ENCODE results near the gene NTM.
A peak's percentile ranks its signal among the peaks of the same experiment; 100 is the strongest.

NTM gene

GRCh38 chr11:131511794-131512193 lies 141.4 kb downstream of the NTM start:
- Histone ChIP-seq H2BK15ac (replicated peaks; ENCODE audit: low read depth) (no peak overlapping the region), H4K8ac (ENCODE audit: low read depth, low read length) (no peak overlapping the region), H3K36me3 (ENCODE audit: control insufficient read depth, insufficient read depth, low read length) (no peaks in the 10 kb centered on the region), H2BK5ac (ENCODE audit: low read length) (no peak overlapping the region), H3K56ac (ENCODE audit: low read length) (no peak overlapping the region), H3K4me1 (ENCODE audit: control insufficient read depth, low read depth, low read length) (no peaks in the 10 kb centered on the region), H3K4ac (ENCODE audit: low read depth, low read length) (no peak overlapping the region), H3K27me3 (ENCODE audit: insufficient read depth, low read length, poor library complexity) (no peaks in the 10 kb centered on the region), H3K27ac (ENCODE audit: low read depth, low read length) (no peak overlapping the region), H3K79me1 (ENCODE audit: low read length) (no peaks in the 10 kb centered on the region), H3K23ac (ENCODE audit: low read length) (no peak overlapping the region), H3K18ac (ENCODE audit: low read length) (no peak overlapping the region), H2BK120ac (ENCODE audit: low read depth, low read length) (no peak overlapping the region), H3K4me2 (ENCODE audit: low read length) (no peak overlapping the region), H3K9ac (ENCODE audit: low read length) (no peak overlapping the region), H2AK5ac (ENCODE audit: low read length) (no peak overlapping the region), H3K4me3 (ENCODE audit: low read length) (no peak overlapping the region), H4K5ac (ENCODE audit: low read length) (no peak overlapping the region), H3K79me2 (ENCODE audit: control insufficient read depth, insufficient read depth, low read length) (no peaks in the 10 kb centered on the region)
- WGBS (ENCODE audit: extremely low coverage, insufficient coverage, low lambda C conversion rate) = no CpG with 5 or more reads among the region's 9 CpGs
- peak; percentile 72 for DNase-seq

- H3K4me1 ChIP-seq (ENCODE audit: control insufficient read depth, low read depth, low read length) = no peaks in the 10 kb centered on the region
- H3K36me3 ChIP-seq (ENCODE audit: control insufficient read depth, insufficient read depth, low read length) = no peaks in the 10 kb centered on the region
- no peak overlapping the region for H3K18ac ChIP-seq (ENCODE audit: low read length)
These were observed 141.8 kb downstream of the NTM start for GRCh38 chr11:131512228-131512627.

GRCh38 chr11:131514062-131514461 lies 143.6 kb downstream of the NTM start:
- Histone ChIP-seq H3K4me1 (ENCODE audit: control insufficient read depth, low read depth, low read length) (no peaks in the 10 kb centered on the region), H3K27me3 (ENCODE audit: insufficient read depth, low read length, poor library complexity) (no peaks in the 10 kb centered on the region), H2AK5ac (ENCODE audit: low read length) (no peak overlapping the region), H3K79me2 (ENCODE audit: control insufficient read depth, insufficient read depth, low read length) (no peaks in the 10 kb centered on the region), H3K18ac (ENCODE audit: low read length) (no peak overlapping the region), H2BK5ac (ENCODE audit: low read length) (no peak overlapping the region), H3K27ac (ENCODE audit: low read depth, low read length) (no peak overlapping the region), H3K36me3 (ENCODE audit: control insufficient read depth, insufficient read depth, low read length) (no peaks in the 10 kb centered on the region), H3K4ac (ENCODE audit: low read depth, low read length) (no peak overlapping the region), H3K23ac (ENCODE audit: low read length) (no peak overlapping the region), H3K9ac (ENCODE audit: low read length) (no peak overlapping the region), H3K79me1 (ENCODE audit: low read length) (no peaks in the 10 kb centered on the region), H2BK120ac (ENCODE audit: low read depth, low read length) (no peak overlapping the region), H4K5ac (ENCODE audit: low read length) (no peak overlapping the region), H3K4me2 (ENCODE audit: low read length) (no peak overlapping the region), H4K8ac (ENCODE audit: low read depth, low read length) (no peak overlapping the region), H2BK15ac (replicated peaks; ENCODE audit: low read depth) (no peak overlapping the region), H3K4me3 (ENCODE audit: low read length) (no peak overlapping the region), H3K56ac (ENCODE audit: low read length) (no peak overlapping the region)
- DNase-seq = no peak
- WGBS (ENCODE audit: extremely low coverage, insufficient coverage, low lambda C conversion rate) = no CpG with 5 or more reads among the region's 6 CpGs

More at GRCh38 chr11:131512228-131512627, 141.8 kb downstream of the NTM start:
- no peak for DNase-seq
- Histone ChIP-seq H4K5ac (ENCODE audit: low read length) (no peak overlapping the region), H2BK15ac (replicated peaks; ENCODE audit: low read depth) (no peak overlapping the region), H3K9ac (ENCODE audit: low read length) (no peak overlapping the region), H3K27ac (ENCODE audit: low read depth, low read length) (no peak overlapping the region), H2AK5ac (ENCODE audit: low read length) (no peak overlapping the region), H3K79me1 (ENCODE audit: low read length) (no peaks in the 10 kb centered on the region), H4K8ac (ENCODE audit: low read depth, low read length) (no peak overlapping the region), H3K23ac (ENCODE audit: low read length) (no peak overlapping the region), H3K4me2 (ENCODE audit: low read length) (no peak overlapping the region), H3K4me3 (ENCODE audit: low read length) (no peak overlapping the region), H3K56ac (ENCODE audit: low read length) (no peak overlapping the region), H2BK5ac (ENCODE audit: low read length) (no peak overlapping the region), H3K27me3 (ENCODE audit: insufficient read depth, low read length, poor library complexity) (no peaks in the 10 kb centered on the region), H2BK120ac (ENCODE audit: low read depth, low read length) (no peak overlapping the region), H3K4ac (ENCODE audit: low read depth, low read length) (no peak overlapping the region), H3K79me2 (ENCODE audit: control insufficient read depth, insufficient read depth, low read length) (no peaks in the 10 kb centered on the region)
- no CpG with 5 or more reads among the region's 3 CpGs for WGBS (ENCODE audit: extremely low coverage, insufficient coverage, low lambda C conversion rate)

- H3K56ac ChIP-seq (ENCODE audit: low read length) = no peak overlapping the region
- no peak overlapping the region for H3K9ac ChIP-seq (ENCODE audit: low read length)
- DNase-seq = no peak
- H3K4me2 ChIP-seq (ENCODE audit: low read length) = no peak overlapping the region
- no peak overlapping the region for H2AK5ac ChIP-seq (ENCODE audit: low read length)
- H4K5ac ChIP-seq (ENCODE audit: low read length) = no peak overlapping the region
- H3K23ac ChIP-seq (ENCODE audit: low read length) = no peak overlapping the region
- H2BK120ac ChIP-seq (ENCODE audit: low read depth, low read length) = no peak overlapping the region
- no peak overlapping the region for H3K4ac ChIP-seq (ENCODE audit: low read depth, low read length)
- H3K36me3 ChIP-seq (ENCODE audit: control insufficient read depth, insufficient read depth, low read length) = no peaks in the 10 kb centered on the region
- WGBS (ENCODE audit: extremely low coverage, insufficient coverage, low lambda C conversion rate) = no CpG with 5 or more reads among the region's 1 CpG
- H3K27ac ChIP-seq (ENCODE audit: low read depth, low read length) = no peak overlapping the region
- no peak overlapping the region for H4K8ac ChIP-seq (ENCODE audit: low read depth, low read length)
- no peak overlapping the region for H3K4me3 ChIP-seq (ENCODE audit: low read length)
- H3K27me3 ChIP-seq (ENCODE audit: insufficient read depth, low read length, poor library complexity) = no peaks in the 10 kb centered on the region
- H3K79me1 ChIP-seq (ENCODE audit: low read length) = no peaks in the 10 kb centered on the region
- no peaks in the 10 kb centered on the region for H3K4me1 ChIP-seq (ENCODE audit: control insufficient read depth, low read depth, low read length)
- H3K18ac ChIP-seq (ENCODE audit: low read length) = no peak overlapping the region
- no peak overlapping the region for H2BK5ac ChIP-seq (ENCODE audit: low read length)
- no peak overlapping the region for H2BK15ac ChIP-seq (replicated peaks; ENCODE audit: low read depth)
- H3K79me2 ChIP-seq (ENCODE audit: control insufficient read depth, insufficient read depth, low read length) = no peaks in the 10 kb centered on the region
These were observed 148.0 kb downstream of the NTM start for GRCh38 chr11:131518305-131518838.

- no peak overlapping the region for H3K23ac ChIP-seq (ENCODE audit: low read length)
- no peak overlapping the region for H4K5ac ChIP-seq (ENCODE audit: low read length)
- no peaks in the 10 kb centered on the region for H3K79me1 ChIP-seq (ENCODE audit: low read length)
- no peak overlapping the region for H2BK15ac ChIP-seq (replicated peaks; ENCODE audit: low read depth)
- H3K18ac ChIP-seq (ENCODE audit: low read length) = no peak overlapping the region
- no peak overlapping the region for H2BK120ac ChIP-seq (ENCODE audit: low read depth, low read length)
- WGBS (ENCODE audit: extremely low coverage, insufficient coverage, low lambda C conversion rate) = no CpG with 5 or more reads among the region's 2 CpGs
- DNase-seq = no peak
- H3K79me2 ChIP-seq (ENCODE audit: control insufficient read depth, insufficient read depth, low read length) = no peaks in the 10 kb centered on the region
- H3K4ac ChIP-seq (ENCODE audit: low read depth, low read length) = no peak overlapping the region
- no peaks in the 10 kb centered on the region for H3K4me1 ChIP-seq (ENCODE audit: control insufficient read depth, low read depth, low read length)
- H2AK5ac ChIP-seq (ENCODE audit: low read length) = no peak overlapping the region
- no peaks in the 10 kb centered on the region for H3K27me3 ChIP-seq (ENCODE audit: insufficient read depth, low read length, poor library complexity)
- H3K27ac ChIP-seq (ENCODE audit: low read depth, low read length) = no peak overlapping the region
- H3K9ac ChIP-seq (ENCODE audit: low read length) = no peak overlapping the region
- no peak overlapping the region for H2BK5ac ChIP-seq (ENCODE audit: low read length)
- no peak overlapping the region for H3K4me2 ChIP-seq (ENCODE audit: low read length)
- no peak overlapping the region for H4K8ac ChIP-seq (ENCODE audit: low read depth, low read length)
- H3K4me3 ChIP-seq (ENCODE audit: low read length) = no peak overlapping the region
- no peak overlapping the region for H3K56ac ChIP-seq (ENCODE audit: low read length)
- H3K36me3 ChIP-seq (ENCODE audit: control insufficient read depth, insufficient read depth, low read length) = no peaks in the 10 kb centered on the region
These were observed 152.4 kb downstream of the NTM start for GRCh38 chr11:131522851-131523250.

- no peaks in the 10 kb centered on the region for H3K79me1 ChIP-seq (ENCODE audit: low read length)
- no peak overlapping the region for H3K27ac ChIP-seq (ENCODE audit: low read depth, low read length)
- H3K18ac ChIP-seq (ENCODE audit: low read length) = no peak overlapping the region
- DNase-seq = no peak
- no peak overlapping the region for H3K4ac ChIP-seq (ENCODE audit: low read depth, low read length)
- no peak overlapping the region for H2BK5ac ChIP-seq (ENCODE audit: low read length)
- H4K5ac ChIP-seq (ENCODE audit: low read length) = no peak overlapping the region
- no peak overlapping the region for H2BK15ac ChIP-seq (replicated peaks; ENCODE audit: low read depth)
- no peaks in the 10 kb centered on the region for H3K79me2 ChIP-seq (ENCODE audit: control insufficient read depth, insufficient read depth, low read length)
- no peak overlapping the region for H2AK5ac ChIP-seq (ENCODE audit: low read length)
- H3K9ac ChIP-seq (ENCODE audit: low read length) = no peak overlapping the region
- no peak overlapping the region for H3K23ac ChIP-seq (ENCODE audit: low read length)
- H2BK120ac ChIP-seq (ENCODE audit: low read depth, low read length) = no peak overlapping the region
- no peak overlapping the region for H3K4me2 ChIP-seq (ENCODE audit: low read length)
- H3K36me3 ChIP-seq (ENCODE audit: control insufficient read depth, insufficient read depth, low read length) = no peaks in the 10 kb centered on the region
- no peak overlapping the region for H3K56ac ChIP-seq (ENCODE audit: low read length)
- H4K8ac ChIP-seq (ENCODE audit: low read depth, low read length) = no peak overlapping the region
- H3K4me3 ChIP-seq (ENCODE audit: low read length) = no peak overlapping the region
- WGBS (ENCODE audit: extremely low coverage, insufficient coverage, low lambda C conversion rate) = no CpG with 5 or more reads among the region's 2 CpGs
- no peaks in the 10 kb centered on the region for H3K27me3 ChIP-seq (ENCODE audit: insufficient read depth, low read length, poor library complexity)
- H3K4me1 ChIP-seq (ENCODE audit: control insufficient read depth, low read depth, low read length) = no peaks in the 10 kb centered on the region
These were observed 160.0 kb downstream of the NTM start for GRCh38 chr11:131530407-131530806.

All from mesendoderm (in vitro differentiated cells).